NCI-H1092 treated with DMSO at 0.1 percent for 48 hours (cell line): ENCODE data around the gene STAMBPL1.
"Not testable (repeated sequence)": the region's sequence is repeated elsewhere in the genome, so short reads cannot be mapped to it uniquely, and the experiment has no call there.

Experiments
- DNase-seq: peaks from one replicate; lab custom pipeline; 2025; lab: John Stamatoyannopoulos, UW

The STAMBPL1 gene

DNA sequence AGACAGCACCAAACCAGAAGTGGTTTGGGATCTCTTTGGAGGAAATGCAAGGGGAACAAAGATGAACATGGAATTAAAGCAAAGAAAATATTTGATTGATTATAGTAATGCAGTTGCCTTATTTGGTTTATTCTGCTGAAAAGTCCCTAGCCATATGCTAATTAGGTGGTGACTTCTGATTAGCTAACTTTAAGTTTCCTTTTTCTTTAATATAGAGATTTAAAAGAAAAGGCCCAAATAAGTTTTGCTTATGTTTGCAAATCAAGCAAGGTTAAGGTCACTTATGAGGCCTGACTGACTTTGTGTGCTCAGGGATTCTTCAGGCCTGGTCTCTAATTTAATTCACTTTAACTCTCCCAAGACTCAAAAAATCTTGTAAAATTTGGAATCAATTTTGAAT, 22.2 kb upstream of the STAMBPL1 start:
- DNase-seq, result no peak

DNA sequence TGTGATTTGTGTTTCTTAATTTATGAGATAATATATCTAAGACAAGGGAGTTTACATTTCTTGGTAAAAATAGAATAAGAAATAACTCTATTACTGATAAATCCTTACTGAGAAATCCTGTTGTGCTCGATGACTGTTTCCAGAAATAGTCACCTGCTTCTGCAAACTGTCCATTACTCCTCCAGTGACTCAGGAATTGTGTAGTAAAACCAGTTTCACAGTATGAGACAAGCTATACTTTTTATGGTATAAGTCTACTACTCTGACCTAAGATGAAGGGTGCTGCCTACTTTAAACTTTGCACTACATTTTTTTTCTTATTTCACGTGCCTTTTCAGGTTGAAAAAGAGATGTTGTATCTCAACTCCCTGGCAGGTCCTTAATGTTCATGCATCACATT, 21.6 kb upstream of the STAMBPL1 start:
- no peak for DNase-seq

- DNase-seq, result no peak
Observed at GRCh38 chr10:88861036-88861435, 19.0 kb upstream of the STAMBPL1 start.

DNA sequence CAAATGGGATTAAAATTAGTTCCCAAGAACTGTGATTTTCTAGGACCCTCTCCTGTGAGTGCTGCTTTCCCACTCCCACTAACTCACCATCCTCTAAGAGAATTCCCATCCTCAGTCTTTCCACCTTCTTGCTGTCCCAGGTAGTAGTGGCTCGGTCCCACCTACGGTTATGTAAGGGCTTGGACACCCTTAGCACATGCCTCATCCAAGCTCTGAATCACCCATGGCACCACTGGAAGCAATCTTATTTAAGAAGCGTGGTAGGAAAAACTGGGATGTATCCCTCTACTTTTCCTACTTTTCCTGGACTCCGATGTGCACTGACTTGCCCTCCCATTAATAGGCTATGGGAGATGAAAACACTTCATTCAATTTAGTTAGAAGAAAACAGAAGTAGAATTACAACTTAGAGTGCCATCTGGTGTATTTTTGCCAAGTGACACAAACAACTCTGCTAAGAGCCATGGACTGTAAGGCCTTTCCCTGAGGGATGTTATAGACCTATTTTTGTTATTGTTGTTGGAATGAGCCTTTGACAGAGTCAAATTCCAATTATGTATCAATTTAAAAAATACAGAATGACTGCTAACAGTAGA, 14.7 kb upstream of the STAMBPL1 start:
- no peak for DNase-seq

DNA sequence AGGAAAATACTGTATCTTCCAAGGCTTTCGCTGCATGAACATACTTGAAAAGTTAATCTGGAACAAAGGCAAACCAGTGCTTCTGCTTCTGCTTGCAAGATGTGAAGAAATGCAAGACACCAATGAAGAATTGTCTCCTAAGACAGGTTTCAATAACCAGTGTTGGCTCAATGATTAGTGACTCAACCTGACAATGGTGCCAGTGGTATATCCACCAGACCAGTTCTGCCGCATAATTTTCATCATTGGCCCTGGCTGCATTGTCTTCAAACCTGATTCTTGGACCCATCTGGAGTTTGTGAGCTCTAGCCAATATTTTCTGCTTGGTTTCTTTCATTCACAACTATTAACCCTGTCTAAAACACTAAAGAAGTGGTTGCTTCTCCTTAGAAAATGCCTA, 13.6 kb upstream of the STAMBPL1 start:
- DNase-seq, result no peak

DNA sequence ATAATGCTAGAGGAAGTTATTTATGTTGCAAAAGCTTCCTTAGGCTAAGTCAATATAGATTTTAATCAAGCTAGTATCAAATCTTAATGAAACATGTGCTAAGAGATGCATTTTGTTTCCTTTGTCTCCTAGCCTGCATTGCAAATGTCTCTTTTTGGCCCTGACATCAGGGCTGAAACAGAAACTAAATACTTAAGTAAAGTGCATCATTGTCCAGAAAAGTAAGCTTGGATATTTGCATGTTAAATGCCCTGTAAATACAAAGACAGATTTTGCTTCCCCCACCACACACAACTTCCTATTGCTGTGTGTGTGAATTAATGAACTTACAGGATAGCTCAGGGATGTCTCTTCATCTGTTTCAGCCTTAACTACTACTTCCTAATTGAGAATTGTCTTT, 10.0 kb upstream of the STAMBPL1 start:
- no peak for DNase-seq

DNA sequence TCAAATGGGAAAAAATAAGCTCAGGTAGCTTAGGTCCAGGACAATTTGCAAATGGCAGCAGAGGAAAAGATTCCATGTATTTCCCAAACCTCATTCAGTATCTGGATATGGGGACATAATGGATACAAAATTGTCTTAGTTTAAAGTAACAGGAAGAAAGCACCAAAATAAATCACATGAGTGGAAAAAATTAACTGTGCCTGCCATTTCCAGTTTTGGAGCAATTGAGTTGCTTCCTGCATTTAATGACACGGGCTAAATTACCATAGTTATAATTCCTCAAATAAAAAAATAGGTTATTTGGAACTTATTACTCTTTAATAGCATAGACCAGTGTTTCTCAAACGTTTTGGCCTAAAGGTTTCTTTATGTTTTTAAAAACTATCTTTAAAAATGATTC, 6.3 kb upstream of the STAMBPL1 start:
- no peak for DNase-seq

DNA sequence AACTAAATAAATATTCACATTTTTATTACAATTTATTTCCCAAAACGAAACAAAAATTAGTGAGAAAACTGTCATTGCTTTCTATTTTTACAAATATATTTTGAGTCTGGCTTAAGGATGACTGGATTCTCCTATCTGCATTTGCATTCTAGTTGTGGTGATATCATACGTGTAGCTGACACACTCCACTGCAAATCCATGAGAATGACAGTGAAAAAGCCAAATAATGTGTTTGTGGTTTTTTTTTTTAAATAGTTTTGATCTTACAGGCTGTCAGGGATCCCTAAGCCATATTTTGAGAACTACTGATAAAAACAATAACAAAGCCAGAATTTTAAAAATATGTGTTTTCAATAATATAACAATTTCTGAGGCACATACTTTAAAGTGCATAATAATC, 5.8 kb upstream of the STAMBPL1 start:
- DNase-seq, result no peak

- no peak for DNase-seq
Observed at GRCh38 chr10:88875081-88875480, 5.0 kb upstream of the STAMBPL1 start.

DNA sequence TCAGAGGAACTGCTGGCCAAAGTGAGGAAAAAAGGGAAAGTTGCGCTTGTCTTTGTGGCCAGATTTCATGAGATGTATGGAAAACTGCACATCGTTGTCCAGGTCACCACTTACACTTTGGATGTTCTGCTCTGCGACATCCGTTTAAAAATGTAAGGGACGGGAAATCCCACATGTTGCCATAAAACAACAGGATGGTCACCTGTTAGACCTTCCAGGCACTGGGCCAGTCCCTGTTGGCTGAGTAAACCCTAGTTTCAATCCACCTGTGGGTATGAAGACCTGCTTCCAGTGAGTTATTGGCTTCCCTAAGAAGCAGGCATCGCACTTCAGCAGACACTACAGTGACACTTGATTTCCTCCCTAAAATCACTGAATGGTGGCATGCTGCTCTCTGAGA, 2.7 kb upstream of the STAMBPL1 start:
- no peak for DNase-seq

DNA sequence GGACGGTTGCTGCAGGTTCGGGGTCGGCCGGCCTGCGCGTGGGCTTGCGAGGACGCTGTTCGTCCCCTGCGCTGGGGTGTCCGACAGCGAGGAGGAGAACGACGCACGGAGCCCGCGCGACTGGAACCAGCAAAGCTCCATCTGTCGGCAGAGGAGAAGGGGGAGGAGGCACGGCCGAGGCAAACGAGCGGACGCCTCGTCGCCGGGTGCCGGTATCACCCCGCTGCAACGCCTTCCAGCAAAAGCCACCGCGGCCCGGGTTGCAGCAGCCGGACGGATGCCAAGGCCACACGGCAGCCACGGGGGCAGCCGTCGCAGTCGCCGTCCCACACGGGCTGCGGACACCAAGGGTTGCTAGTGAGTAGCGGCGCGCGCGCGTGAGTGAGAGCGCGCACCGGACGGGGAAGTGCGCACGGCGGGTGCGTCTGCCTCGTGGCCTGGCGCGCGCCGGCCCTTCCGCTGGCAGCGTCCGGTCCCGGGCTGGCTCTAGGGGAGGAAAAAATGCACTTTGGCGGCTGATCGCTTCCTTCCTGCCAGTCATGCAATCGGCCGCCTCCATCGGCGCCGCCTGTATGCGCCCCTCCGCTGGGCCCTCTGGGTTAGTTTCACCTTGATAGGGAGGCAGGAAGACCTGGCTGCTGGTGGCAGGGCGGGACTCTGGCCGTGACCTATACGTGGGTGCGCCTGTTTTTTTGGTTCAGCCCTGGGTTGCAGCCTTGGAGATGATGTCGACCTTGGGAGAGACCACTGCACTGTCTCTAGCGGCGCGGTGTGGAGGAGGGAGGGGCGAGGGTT, 434 bp downstream of the STAMBPL1 start:
- DNase-seq, result peak; percentile 14

- no peak for DNase-seq
Observed at GRCh38 chr10:88881320-88881719, 1.3 kb downstream of the STAMBPL1 start.

DNA sequence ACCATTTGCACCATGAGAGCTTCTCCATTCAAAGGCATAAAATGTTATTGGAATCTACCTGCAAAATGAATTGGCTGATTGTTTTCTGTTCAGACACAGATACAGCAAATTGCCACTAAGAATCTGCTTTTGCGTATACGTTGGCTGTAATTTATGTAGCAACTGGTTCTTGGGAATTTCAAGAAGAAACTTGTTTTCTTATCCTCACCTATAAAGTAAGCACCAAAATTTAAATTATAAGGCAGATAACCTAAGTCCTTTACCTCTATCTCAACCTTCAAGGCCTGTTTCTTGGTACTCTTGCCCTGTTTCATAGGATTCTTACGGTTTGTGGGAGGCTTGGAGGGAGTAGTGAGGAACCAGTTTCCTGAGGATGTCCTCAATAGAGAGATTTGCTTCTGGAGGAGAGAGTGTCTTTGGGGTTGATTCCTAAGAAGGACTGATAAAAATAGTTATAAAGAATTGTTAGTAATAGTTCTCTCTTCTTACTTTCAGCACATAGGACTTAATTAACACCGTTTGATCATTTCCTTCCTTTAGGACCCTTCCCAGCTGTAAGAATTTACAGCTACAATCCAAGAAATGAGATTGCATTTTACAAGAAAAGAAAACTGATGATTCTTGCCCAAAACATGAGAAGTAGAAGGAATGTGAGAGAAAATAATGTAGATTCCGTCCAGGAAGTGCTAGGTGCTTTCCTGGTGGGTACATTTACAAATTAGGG, 2.0 kb downstream of the STAMBPL1 start:
- DNase-seq, result no peak

DNA sequence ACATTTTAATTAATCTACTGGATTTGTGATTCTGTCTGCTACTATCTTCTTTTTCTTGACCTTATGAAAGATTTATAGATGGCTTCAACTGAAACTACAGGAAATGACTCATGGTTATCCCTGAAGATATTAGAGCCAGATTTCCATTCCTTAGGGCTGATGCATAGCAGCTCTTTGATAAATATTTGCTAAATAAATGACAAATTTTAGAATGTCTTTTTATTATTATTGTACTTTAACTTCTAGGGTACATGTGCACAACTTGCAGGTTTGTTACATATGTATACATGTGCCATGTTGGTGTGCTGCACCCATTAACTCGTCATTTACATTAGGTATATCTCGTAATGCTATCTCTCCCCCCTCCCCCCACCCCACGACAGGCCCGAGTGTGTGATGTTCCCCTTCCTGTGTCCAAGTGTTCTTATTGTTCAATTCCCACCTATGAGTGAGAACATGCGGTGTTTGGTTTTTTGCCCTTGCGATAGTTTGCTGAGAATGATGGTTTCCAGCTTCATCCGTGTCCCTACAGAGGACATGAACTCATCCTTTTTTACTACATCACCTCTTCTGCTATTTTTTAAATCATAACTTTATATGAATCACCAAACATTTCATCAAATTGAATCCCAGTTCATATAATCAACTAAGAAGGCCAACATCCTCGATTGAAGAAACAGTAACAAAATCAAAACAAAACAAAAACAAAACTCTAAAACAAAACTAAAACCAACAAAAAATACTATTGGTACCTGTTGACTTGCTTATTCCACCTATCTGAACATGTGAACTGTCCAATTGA, 2.8 kb downstream of the STAMBPL1 start:
- not testable (repeated sequence) for DNase-seq

GRCh38 chr10:88883448-88883809, 3.4 kb downstream of the STAMBPL1 start:
- no peak for DNase-seq

DNA sequence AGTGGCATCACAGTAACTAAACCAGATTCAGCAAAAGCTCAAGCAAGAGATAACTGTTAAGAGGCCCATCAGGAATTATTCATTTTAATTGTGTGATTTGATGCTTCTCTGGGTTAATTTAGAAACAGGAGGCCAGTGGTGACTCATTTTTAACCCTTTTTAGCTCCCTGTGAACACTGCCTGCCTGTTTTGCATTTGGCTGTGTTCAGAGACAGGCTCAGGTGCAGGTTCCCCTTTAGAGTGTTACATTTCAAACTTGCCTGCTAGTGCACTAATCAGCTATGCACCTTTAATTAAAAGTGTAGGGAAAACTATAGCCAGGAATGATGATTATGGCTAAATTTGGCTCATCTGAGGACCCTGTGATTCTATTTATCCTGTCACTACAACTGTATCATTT, 6.5 kb downstream of the STAMBPL1 start:
- no peak for DNase-seq

GRCh38 chr10:88888810-88889445, 8.9 kb downstream of the STAMBPL1 start:
- DNase-seq, result no peak

GRCh38 chr10:88889559-88890337, 9.7 kb downstream of the STAMBPL1 start:
- no peak for DNase-seq

- DNase-seq, result no peak
Observed at GRCh38 chr10:88890681-88891381, 10.8 kb downstream of the STAMBPL1 start.

- no peak for DNase-seq
Observed at GRCh38 chr10:88892222-88892967, 12.3 kb downstream of the STAMBPL1 start.
